Kidney epithelial cell (primary cell): ENCODE data around the gene GASK1A. TPM values are rescaled to one million over a fixed set of nuclear protein-coding genes. Genes with fewer than 3 reads are reported as not detected.
"Not testable (repeated sequence)": the region's sequence is repeated elsewhere in the genome, so short reads cannot be mapped to it uniquely, and the experiment has no call there.

Experiments
- DNase-seq: peaks from one replicate; pipeline ENCODE4 v3.0.0-alpha.2; 2010; ENCODE audit warnings: low read depth
- H3K27me3 ChIP-seq: 2 replicates; pipeline ENCODE4 v1.6.0; 2011; ENCODE audit warnings: low read length; ENCODE audit not compliant: control insufficient read depth, insufficient read depth
- H3K36me3 ChIP-seq: 2 replicates; pipeline ENCODE4 v1.5.1; 2011; ENCODE audit warnings: low read length; ENCODE audit not compliant: control insufficient read depth, insufficient read depth
- H3K4me3 ChIP-seq: 2 replicates; pipeline ENCODE4 v1.5.1; 2011; ENCODE audit warnings: low read depth, mild to moderate bottlenecking, control low read depth, low read length
- CTCF ChIP-seq: IDR thresholded peaks from 2 replicates; pipeline ENCODE4 v1.5.1; 2011; ENCODE audit warnings: mild to moderate bottlenecking, moderate library complexity, low read length, control low read depth, inconsistent platforms; ENCODE audit not compliant: insufficient read depth, poor library complexity, severe bottlenecking
- total RNA-seq: library from RNA; depleted of rRNA; stranded (reverse); fragments of >200 nt; gene quantifications from 2 replicates; pipeline ENCODE4 v1.2.3, GENCODE V29; 2015

GASK1A gene
- total RNA-seq, 1 donor from 2014 or later: 1.0 TPM

GRCh38 chr3:43062040-43062563 is 83.0 kb downstream of the GASK1A start:
- Histone ChIP-seq H3K4me3 (no peak overlapping the region), H3K36me3 (no peaks in the 10 kb centered on the region), H3K27me3 (no peaks in the 10 kb centered on the region)
- no peak for TF ChIP-seq CTCF
- no peak for DNase-seq

- DNase-seq: no peak
- no peak for TF ChIP-seq CTCF
- no peaks in the 10 kb centered on the region for H3K36me3 ChIP-seq
- no peaks in the 10 kb centered on the region for H3K27me3 ChIP-seq
- H3K4me3 ChIP-seq: no peak overlapping the region
Observed at GRCh38 chr3:43062564-43063040, 83.5 kb downstream of the GASK1A start.

- no peak for TF ChIP-seq CTCF
- H3K36me3 ChIP-seq: no peaks in the 10 kb centered on the region
- no peak for DNase-seq
- no peaks in the 10 kb centered on the region for H3K27me3 ChIP-seq
- no peak overlapping the region for H3K4me3 ChIP-seq
Observed at GRCh38 chr3:43063114-43063513, 84.0 kb downstream of the GASK1A start.

GRCh38 chr3:43070670-43071069 is 91.6 kb downstream of the GASK1A start:
- not testable (repeated sequence) for H3K27me3 ChIP-seq, DNase-seq, H3K36me3 ChIP-seq, H3K4me3 ChIP-seq

GRCh38 chr3:43071313-43071893 is 92.3 kb downstream of the GASK1A start:
- DNase-seq: no peak
- peak; percentile 38 for TF ChIP-seq CTCF
- Histone ChIP-seq H3K27me3 (no peaks in the 10 kb centered on the region), H3K36me3 (no peaks in the 10 kb centered on the region), H3K4me3 (no peak overlapping the region)

GRCh38 chr3:43072361-43072760 is 93.2 kb downstream of the GASK1A start:
- H3K27me3 ChIP-seq: no peaks in the 10 kb centered on the region
- TF ChIP-seq CTCF: no peak
- no peaks in the 10 kb centered on the region for H3K36me3 ChIP-seq
- no peak for DNase-seq
- H3K4me3 ChIP-seq: no peak overlapping the region
